Raji (cell line): ENCODE results near the gene SERPINC1.

ENCODE experiments used
- POLR2A ChIP-seq: IDR thresholded peaks from 2 replicates; pipeline ENCODE4 v1.6.1; 2011; ENCODE audit warnings: low read depth, low read length, control low read depth; ENCODE audit not compliant: insufficient read depth

The SERPINC1 gene

DNA sequence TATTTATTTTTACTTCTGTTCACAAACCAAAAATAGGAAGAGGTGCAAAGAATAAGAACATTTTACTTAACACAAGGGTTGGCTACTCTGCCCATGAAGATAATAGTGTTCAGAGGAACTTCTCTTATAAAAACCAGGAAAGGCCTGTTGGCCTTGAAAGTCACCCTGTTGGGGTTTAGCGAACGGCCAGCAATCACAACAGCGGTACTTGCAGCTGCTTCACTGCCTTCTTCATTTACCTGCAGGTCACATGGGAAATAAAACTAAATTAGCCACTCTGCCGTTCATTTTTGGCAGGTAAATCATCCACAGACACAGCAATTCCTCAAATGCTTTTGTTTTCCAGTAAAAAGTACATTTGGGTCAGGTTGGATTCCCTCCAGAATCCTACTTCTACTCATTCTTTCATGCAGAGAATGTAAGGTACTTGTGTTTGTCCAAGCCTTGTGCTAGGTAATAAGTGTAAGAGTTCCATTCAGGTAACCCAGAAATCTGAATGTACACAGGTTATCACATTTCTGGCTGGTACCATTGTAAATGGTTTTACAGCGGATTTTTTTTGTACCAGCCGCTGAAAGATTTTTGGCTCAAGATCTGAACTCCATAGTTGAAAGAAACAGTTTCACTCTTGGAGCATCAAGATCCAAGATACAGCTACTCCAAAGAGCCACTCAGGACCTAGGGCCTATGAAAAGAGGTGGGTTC, 13.1 kb downstream of the SERPINC1 start:
- no peak for TF ChIP-seq POLR2A

DNA sequence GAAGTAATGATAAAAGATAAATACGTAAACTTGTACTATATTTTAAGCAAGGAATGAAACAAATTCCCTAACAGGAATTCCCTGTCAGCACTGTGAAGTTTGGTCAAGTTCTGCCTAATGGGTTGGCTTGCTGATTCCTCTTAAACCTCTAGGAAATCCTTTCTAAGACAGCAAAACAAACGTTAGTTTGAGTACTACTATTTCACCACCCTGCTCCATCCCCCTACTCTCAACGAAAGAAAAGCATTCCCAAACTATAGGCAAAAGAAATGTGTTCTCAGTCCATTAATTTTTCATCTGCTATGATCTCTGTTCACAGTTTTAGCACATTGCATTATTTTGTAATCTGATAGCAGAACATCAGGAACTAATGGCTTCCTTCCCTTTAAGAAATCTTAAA, 16.1 kb downstream of the SERPINC1 start:
- no peak for TF ChIP-seq POLR2A

GRCh38 chr1:173900427-173900826, 16.7 kb downstream of the SERPINC1 start:
- TF ChIP-seq POLR2A = no peak

GRCh38 chr1:173894189-173894588, 22.9 kb downstream of the SERPINC1 start:
- TF ChIP-seq POLR2A = no peak

- TF ChIP-seq POLR2A = no peak
Measured at GRCh38 chr1:173893611-173894010, 23.5 kb downstream of the SERPINC1 start.

GRCh38 chr1:173889885-173890284, 27.2 kb downstream of the SERPINC1 start:
- TF ChIP-seq POLR2A = no peak

- no peak for TF ChIP-seq POLR2A
Measured at GRCh38 chr1:173888749-173889148, 28.4 kb downstream of the SERPINC1 start.

- no peak for TF ChIP-seq POLR2A
Measured at GRCh38 chr1:173887627-173888026, 29.5 kb downstream of the SERPINC1 start.

DNA sequence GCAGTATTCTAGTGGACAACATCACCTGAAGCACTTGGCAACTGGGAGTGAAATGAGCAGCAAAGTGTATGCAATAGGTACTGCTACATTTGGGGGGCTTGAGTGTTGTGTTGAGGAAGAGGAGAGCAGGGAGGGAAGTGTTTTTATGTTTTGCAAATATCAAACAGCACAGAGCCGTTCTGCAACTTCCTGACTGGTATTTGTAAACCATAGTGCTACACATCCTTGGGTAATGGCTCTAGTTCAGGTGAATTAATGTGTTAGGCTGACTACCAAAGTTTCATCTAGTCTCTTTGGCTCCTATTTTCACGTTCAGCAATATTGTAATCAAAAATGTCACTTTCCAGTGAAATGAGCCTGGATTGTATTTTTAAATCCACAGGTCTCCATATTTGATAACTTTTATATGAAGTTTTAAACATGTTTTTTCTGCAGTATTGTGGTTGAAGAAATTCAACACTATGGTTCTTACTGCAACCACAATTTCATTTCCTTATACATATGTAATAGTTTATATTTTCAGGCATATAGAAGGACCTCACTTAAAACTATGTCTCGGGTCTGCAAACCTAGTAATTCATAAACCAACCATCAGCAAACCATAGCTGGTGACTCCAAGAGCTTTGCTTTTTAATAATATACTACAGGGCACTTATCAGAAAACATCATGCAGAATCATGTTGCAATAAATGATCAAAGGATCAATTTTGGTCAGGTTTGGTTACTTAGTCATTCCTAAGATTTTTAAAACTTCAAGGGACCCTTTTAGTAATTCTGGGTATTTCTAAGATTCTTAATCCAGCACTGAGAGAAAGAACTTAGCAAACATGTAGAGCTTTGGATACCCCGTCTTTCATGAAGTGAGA, 30.1 kb downstream of the SERPINC1 start:
- TF ChIP-seq POLR2A = no peak

- TF ChIP-seq POLR2A = no peak
Measured at GRCh38 chr1:173884701-173885100, 32.4 kb downstream of the SERPINC1 start.

GRCh38 chr1:173878251-173878650, 38.9 kb downstream of the SERPINC1 start:
- TF ChIP-seq POLR2A = no peak

DNA sequence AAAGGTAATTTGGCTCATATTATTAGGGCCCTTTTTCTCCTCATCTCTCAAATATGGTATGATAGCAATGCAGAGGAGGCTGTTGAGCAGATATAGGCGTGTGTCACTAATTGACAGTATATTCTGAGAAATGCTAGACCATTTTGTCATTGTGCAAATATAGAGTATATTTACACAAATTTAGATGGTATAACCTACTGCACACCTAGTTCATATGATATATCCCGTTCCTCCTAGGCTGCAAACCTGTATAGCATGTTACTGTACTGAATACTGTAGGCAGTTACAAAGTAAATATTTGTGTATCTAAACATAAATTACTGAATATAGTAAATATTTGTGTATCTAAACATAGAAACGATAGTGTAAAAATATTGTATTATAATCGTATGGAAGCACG, 40.4 kb downstream of the SERPINC1 start:
- no peak for TF ChIP-seq POLR2A

- no peak for TF ChIP-seq POLR2A
Measured at GRCh38 chr1:173871500-173871899, 45.6 kb downstream of the SERPINC1 start.

GRCh38 chr1:173871091-173871490, 46.0 kb downstream of the SERPINC1 start:
- TF ChIP-seq POLR2A = no peak

DNA sequence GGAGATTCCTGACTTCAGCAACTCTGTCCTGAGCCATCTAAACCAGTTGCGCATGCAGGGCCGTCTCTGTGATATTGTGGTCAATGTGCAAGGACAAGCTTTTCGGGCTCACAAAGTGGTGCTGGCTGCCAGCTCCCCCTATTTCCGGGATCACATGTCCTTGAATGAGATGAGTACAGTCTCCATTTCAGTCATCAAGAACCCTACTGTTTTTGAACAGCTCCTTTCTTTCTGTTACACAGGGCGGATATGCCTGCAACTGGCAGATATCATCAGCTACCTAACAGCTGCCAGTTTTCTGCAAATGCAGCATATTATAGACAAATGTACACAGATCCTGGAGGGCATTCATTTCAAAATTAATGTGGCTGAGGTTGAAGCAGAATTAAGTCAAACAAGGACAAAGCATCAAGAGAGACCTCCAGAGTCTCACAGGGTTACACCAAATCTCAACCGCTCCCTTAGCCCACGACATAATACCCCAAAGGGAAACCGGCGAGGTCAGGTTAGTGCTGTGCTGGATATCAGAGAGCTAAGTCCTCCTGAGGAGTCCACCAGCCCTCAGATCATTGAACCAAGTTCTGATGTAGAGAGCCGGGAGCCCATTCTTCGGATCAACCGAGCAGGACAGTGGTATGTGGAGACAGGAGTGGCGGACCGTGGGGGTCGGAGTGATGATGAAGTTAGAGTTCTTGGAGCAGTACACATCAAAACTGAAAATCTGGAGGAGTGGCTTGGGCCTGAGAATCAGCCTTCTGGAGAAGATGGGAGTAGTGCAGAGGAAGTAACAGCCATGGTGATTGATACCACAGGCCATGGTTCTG, 46.7 kb downstream of the SERPINC1 start:
- peak; percentile 59; the same call in 1 of the 2 replicates for TF ChIP-seq POLR2A
